HG03139 (cell line): ENCODE data around the gene CGB5.
"Not testable (repeated sequence)": the region's sequence is repeated elsewhere in the genome, so short reads cannot be mapped to it uniquely, and the experiment has no call there.

Source experiments
- ATAC-seq: cut with Tn5 transposase; IDR thresholded peaks from one replicate; pipeline ENCODE4 v1.9.1; 2021; ENCODE audit not compliant: unreplicated experiment

Gene CGB5

DNA sequence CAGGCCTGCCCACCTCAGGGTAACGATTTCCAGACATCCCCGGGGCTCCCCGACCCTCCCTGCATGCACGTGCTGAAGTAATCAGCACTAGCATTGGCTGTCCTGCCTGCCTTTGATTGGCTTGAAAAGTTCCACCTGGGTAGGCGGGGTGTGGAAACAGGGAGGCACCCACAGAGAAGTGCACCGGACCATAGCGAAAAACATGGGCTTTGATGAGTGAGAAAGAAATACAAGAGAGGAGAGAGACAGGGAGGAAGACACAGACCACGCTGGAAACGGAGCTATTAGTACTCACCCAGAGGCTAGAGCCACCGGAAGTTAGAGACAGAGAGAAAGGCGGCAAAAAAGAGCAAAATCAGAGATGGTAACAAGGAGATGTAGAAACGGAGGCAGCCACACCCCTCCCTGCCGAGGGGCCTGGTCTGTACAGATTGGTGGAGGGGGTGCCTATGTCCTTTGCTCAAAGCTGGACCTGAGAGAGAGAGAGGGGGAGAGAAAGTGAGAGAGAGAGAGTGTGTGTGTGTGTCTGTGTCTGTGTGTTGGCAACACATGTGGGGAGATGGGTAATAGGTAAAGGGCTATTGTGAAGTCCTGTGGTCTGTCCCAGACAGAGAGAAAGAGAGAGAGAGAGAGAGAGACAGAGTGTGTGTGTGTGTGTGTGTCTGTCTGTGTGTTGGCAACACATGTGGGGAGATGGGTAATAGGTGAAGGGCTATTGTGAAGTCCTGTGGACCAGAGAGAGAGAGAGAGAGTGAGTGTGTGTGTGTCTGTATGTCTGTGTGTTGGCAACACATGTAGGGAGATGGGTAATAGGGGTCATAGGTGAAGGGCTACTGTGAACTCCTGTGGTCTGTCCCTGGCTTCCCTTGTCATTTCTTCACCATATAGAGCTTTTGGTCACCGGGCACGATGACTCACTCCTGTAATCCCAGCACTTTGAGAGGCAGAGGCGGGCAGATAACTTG lies 22.4 kb upstream of the CGB5 start:
- no peak for ATAC-seq

DNA sequence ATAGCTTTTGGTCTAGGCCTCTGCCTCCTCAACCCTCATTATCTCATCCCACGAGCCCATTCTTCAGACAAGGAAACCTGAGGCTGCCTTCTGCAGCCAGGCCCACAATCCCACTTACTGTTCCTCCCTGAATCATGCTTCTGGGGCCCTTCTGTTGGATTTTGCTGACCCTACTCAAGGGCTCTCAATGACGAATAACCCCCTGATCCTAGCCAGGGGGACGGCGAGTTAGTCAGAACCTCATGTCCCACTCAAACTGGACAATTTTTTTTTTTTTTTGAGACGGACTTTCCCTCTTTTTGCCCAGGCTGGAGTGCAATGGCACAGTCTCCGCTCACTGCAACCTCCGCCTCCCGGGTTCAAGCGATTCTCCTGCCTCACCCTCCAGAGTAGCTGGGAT lies 21.5 kb upstream of the CGB5 start:
- no peak for ATAC-seq

DNA sequence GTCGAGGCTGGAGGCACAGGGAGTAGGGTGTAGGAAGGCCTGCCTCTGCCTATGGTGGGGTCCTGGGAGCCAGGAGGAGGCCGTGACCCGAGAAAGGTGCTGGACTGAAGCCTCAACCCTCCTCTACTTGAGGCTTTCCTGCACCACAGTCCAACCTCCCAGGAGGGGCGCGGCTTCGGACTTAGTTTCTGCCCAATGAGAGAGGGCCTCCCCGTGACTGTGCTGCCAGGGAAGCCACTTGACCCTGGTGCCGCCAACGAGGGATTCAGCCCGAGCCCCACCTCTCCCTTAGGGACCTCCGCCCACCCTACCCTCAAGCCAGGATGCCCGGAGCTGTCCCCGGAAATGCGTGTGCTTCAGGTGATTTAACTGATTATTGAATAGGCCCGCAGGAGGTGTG lies 19.4 kb upstream of the CGB5 start, which contains the start of gene CGB3:
TSS of gene CGB3 (minus strand) at position 101 of the 400 bp plus-strand sequence. CDS start 362 bp downstream, outside the sequence.
- not testable (repeated sequence) for ATAC-seq

DNA sequence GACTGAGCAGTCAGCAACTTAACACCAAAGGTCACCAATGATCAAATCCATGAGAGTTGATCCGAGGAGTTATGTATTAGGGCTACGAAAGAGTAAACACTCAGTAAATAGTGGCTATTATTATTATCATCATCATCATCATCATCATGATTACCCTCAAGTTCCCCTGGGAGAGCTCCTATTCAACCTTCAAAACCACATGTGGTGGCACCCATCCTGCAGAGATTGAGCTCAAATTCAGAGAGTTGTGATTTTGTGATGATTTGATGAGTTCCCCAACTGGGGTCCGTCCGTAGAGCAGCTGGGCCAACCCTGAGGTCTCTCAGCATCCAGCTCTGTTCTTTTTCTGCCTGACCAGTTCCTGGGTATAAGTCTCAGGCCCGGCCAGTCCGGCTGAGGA lies 18.6 kb upstream of the CGB5 start:
- ATAC-seq, result not testable (repeated sequence)

DNA sequence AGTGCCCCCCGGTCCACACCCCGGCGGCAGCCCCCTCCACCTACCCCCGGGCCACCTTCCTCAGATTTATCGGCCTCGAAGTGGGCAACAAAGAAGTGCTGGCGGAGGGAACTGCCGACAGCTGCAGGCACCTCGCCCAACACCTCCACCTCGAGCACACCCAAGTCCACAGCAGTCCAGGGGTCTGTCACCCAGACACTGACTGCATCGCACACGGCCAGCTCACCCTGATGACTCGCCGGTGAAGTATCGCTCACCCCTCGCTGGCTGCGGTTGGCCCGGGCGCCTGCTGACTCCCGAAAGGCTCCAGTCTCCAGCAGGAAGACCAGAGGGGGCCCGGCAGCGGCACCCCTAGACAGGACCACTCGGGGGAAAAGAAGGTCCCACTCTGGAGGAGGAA lies 18.0 kb upstream of the CGB5 start:
- ATAC-seq, result not testable (repeated sequence)

DNA sequence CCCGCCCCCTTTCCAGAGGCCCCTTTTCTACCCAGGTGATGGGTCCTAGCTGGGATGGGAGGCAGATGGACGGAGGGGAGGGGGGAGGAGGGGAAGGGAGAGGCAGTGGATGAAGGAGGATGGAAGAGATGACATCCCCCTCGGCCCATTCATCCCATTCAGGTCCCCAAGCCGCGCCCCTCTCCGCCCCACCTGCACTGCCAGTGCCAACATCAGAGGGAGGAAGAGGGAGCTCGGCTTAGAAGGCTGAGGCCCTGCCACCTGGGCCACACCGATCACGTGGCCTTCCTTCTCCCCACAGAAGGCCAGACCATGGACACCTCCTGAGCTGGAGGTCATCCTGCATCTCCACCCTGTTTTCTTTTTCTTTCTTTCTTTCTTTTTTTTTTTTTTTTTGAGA lies 15.0 kb upstream of the CGB5 start:
- not testable (repeated sequence) for ATAC-seq

DNA sequence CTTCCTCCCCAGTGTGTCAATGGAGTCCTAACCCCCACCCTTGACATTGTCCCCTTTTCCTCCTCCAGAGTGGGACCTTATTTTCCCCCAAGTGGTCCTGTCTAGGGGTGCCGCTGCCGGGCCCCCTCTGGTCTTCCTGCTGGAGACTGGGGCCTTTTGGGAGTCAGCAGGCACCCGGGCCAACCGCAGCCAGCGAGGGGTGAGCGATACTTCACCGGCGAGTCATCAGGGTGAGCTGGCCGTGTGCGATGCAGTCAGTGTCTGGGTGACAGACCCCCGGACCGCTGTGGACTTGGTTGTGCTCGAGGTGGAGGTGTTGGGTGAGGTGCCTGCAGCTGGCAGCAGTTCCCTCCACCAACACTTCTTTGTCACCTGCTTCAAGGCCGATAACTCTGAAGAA lies 13.9 kb upstream of the CGB5 start:
- ATAC-seq, result not testable (repeated sequence)

DNA sequence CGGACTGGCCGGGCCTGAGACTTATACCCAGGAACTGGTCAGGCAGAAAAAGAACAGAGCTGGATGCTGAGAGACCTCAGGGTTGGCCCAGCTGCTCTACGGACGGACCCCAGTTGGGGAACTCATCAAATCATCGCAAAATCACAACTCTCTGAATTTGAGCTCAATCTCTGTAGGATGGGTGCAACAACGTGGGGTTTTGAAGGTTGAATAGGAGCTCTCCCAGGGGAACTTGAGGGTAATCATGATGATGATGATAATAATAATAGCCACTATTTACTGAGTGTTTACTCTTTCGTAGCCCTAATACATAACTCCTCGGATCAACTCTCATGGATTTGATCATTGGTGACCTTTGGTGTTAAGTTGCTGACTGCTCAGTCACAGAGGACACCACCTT lies 13.3 kb upstream of the CGB5 start:
- ATAC-seq, result not testable (repeated sequence)

DNA sequence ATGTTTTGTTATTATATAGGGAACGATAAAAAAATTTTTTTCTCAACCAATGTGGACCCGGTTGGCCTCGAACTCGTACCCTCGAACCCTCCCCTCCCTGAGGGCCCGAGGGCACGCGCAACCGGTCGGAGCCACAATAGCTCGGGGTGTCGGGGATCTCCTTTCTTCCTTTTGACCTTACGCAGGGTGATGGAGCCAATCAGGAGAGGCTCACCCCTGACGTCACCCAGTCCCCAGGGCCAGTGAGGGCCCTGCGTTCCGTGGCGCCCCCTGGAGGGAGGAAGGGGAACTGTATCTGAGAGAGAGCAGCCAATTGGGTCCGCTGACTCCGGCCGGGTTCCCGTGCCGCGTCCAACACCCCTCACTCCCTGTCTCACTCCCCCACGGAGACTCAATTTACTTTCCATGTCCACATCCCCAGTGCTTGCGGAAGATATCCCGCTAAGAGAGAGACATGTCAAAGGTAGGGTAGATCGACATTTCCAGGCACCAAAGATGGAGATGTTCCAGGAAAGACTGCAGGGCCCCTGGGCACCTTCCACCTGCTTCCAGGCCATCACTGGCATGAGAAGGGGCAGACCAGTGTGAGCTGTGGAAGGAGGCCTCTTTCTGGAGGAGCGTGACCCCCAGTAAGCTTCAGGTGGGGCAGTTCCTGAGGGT lies 11.9 kb upstream of the CGB5 start, which contains the start of gene CGB2:
TSS of gene CGB2 (plus strand) at position 249 of the 660 bp plus-strand sequence. CDS start at position 455, 206 bp downstream.
- not testable (repeated sequence) for ATAC-seq

DNA sequence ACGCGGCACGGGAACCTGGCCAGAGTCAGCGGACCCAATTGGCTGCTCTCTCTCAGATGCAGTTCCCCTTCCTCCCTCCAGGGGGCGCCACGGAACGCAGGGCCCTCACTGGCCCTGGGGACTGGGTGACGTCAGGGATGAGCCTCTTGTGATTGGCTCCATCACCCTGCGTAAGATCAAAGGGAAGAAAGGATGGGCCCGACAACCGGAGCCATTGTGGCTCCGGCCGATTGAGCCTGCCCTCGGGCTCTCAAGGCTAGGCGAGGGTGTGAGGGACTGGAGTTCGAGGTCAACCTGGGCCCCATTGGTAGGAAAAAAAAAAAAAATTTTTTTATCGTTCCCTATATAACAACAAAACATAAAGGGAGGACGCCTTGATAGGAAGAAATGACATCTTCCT lies 6.8 kb upstream of the CGB5 start, which contains the start of gene CGB1:
TSS of gene CGB1 (minus strand) at position 81 of the 400 bp plus-strand sequence. CDS start 184 bp downstream, outside the sequence.
- ATAC-seq, result not testable (repeated sequence)

DNA sequence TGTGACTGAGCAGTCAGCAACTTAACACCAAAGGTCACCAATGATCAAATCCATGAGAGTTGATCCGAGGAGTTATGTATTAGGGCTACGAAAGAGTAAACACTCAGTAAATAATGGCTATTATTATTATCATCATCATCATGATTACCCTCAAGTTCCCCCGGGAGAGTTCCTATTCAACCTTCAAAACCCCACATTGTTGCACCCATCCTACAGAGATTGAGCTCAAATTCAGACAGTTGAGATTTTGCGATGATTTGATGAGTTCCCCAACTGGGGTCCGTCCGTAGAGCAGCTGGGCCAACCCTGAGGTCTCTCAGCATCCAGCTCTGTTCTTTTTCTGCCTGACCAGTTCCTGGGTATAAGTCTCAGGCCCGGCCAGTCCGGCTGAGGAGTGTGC lies 5.5 kb upstream of the CGB5 start:
- not testable (repeated sequence) for ATAC-seq

DNA sequence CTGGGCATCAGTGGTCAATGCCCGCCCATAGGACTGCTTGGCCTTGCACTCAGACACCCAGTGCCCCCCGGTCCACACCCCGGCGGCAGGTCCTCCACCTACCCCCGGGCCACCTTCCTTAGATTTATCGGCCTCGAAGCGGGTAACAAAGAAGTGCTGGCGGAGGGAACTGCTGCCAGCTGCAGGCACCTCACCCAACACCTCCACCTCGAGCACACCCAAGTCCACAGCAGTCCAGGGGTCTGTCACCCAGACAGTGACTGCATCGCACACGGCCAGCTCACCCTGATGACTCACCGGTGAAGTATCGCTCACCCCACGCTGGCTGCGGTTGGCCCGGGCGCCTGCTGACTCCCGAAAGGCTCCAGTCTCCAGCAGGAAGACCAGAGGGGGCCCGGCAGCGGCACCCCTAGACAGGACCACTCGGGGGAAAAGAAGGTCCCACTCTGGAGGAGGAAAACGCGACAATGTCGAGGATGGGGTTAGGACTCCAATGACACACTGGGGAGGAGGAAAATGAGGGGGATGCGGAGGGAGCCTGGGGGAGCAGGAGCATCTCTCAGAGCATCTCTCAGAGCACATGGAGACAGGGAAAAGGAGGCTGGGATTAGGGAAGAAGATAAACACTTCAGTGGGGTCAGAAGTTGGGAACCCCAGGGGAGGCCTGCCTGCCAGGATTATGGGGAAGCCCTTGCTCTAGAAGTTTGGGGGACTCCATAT lies 4.9 kb upstream of the CGB5 start:
- ATAC-seq, result not testable (repeated sequence)

DNA sequence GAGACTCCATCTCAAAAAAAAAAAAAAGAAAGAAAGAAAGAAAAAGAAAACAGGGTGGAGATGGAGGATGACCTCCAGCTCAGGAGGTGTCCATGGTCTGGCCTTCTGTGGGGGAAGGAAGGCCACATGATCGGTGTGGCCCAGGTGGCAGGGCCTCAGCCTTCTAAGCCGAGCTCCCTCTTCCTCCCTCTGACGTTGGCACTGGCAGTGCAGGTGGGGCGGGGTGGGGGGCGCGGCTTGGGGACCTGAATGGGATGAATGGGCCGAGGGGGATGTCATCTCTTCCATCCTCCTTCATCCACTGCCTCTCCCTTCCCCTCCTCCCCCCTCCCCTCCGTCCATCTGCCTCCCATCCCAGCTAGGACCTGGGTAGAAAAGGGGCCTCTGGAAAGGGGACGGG lies 3.9 kb upstream of the CGB5 start:
- not testable (repeated sequence) for ATAC-seq

DNA sequence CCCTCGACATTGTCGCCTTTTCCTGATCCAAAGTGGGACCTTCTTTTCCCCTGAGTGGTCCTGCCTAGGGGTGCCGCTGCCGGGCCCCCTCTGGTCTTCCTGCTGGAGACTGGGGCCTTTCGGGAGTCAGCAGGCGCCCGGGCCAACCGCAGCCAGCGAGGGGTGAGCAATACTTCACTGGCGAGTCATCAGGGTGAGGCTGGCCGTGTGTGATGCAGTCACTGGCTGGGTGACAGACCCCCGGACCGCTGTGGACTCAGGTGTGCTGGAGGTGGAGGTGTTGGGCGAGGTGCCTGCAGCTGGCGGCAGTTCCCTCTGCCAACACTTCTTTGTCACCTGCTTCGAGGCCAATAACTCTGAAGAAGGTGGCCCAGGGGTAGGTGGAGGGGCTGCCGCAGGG lies 1.5 kb upstream of the CGB5 start:
- ATAC-seq, result no peak

DNA sequence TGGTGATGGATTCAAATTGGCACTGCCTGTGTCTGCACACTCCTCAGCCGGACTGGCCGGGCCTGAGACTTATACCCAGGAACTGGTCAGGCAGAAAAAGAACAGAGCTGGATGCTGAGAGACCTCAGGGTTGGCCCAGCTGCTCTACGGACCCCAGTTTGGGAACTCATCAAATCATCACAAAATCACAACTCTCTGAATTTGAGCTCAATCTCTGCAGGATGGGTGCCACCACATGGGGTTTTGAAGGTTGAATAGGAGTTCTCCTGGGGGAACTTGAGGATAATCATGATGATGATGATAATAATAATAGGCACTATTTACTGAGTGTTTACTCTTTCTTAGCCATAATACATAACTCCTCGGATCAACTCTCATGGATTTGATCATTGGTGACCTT lies 982 bp upstream of the CGB5 start:
- not testable (repeated sequence) for ATAC-seq

DNA sequence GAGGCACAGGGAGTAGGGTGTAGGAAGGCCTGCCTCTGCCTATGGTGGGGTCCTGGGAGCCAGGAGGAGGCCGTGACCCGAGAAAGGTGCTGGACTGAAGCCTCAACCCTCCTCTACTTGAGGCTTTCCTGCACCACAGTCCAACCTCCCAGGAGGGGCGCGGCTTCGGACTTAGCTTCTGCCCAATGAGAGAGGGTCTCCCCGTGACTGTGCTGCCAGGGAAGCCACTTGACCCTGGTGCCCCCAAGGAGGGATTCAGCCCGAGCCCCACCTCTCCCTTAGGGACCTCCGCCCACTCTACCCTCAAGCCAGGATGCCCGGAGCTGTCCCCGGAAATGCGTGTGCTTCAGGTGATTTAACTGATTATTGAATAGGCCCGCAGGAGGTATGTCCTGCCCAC lies 5.4 kb downstream of the CGB5 start, which contains the start of gene CGB8:
TSS of gene CGB8 (minus strand) at position 101 of the 400 bp plus-strand sequence. CDS start 372 bp downstream, outside the sequence.
- ATAC-seq, result not testable (repeated sequence)

DNA sequence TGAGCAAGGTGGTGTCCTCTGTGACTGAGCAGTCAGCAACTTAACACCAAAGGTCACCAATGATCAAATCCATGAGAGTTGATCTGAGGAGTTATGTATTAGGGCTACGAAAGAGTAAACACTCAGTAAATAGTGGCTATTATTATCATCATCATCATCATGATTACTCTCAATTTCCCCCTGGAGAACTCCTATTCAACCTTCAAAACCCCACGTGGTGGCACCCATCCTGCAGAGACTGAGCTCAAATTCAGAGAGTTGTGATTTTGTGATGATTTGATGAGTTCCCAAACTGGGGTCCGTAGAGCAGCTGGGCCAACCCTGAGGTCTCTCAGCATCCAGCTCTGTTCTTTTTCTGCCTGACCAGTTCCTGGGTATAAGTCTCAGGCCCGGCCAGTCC lies 6.2 kb downstream of the CGB5 start:
- ATAC-seq, result not testable (repeated sequence)

DNA sequence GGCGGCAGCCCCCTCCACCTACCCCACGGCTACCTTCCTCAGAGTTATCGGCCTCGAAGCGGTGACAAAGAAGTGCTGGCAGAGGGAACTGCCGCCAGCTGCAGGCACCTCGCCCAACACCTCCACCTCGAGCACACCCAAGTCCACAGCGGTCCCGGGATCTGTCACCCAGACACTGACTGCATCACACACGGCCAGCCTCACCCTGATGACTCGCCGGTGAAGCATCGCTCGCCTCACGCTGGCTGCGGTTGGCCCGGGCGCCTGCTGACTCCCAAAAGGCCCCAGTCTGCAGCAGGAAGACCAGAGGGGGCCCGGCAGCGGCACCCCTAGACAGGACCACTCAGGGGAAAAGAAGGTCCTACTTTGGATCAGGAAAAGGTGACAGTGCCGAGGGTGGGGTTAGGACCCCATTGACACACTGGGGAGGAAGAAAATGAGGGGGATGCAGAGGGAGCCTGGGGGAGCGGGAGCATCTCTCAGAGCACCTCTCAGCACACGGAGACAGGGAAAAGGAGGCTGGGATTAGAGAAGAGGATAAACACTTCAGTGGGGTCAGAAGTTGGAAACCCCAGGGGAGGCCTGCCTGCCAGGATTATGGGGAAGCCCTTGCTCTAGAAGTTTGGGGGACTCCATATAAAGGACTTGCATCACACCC lies 6.9 kb downstream of the CGB5 start:
- ATAC-seq, result not testable (repeated sequence)

DNA sequence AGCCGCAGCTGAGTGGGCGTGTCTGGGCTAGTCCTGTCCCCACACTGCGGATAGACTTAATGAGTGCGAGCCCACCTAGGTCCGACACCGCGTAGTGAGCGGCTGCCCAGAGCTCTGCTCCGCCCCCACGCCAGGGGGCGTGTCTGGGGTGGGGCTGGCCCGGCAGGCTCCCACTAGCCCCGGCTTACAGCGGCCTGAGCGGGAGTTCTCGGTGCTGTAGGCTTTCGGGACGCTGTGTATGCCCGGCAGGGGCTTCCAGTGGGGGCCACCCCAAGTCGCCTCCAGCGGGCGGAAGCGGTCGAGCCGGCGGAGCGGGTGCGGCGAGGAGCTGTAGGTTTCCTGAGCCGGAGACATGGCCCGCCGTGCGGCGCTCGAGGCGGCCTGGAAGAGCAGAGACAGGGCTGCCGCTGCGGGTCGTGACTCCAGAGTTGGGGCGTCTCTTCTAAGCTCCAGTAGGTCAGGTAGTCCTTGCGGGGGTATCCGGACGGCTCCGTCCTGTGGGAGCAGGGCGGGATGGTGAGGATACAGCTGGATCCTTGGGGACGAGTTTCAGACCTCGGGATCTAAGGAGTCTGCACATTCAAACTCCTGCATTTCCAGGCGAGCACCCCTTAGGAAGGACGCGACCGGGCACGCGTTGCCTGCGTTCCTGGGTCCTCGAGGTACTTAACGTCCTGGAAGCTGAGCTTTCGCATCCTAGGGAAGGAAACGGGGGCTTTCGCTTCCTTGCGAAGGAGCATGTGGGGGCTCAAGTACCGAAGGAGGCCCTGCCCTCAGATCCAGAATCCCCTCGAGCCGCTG lies 12.7 kb downstream of the CGB5 start:
- ATAC-seq, result no peak
